Neural cell (in vitro differentiated cells): Measurements from ENCODE around the gene MIGA2. TPM values are rescaled to one million over a fixed set of nuclear protein-coding genes. Genes with fewer than 3 reads are reported as not detected.

ENCODE experiments used
- H2AFZ ChIP-seq: fragments of 200-600, 300-800 bp; sonication (generic), shearing (Covaris generic); 2 replicates; pipeline ENCODE4 v1.6.0; 2014; ENCODE audit warnings: low read depth, mild to moderate bottlenecking, antibody characterized with exemption, low read length, moderate library complexity
- H3F3A ChIP-seq: fragments of 200-600 bp; shearing (Covaris generic); 2 replicates; pipeline ENCODE4 v1.6.1; 2016; ENCODE audit warnings: mild to moderate bottlenecking, moderate library complexity, mixed read lengths, antibody characterized with exemption, low read length; ENCODE audit not compliant: insufficient read depth, poor library complexity, severe bottlenecking
- H3K27ac ChIP-seq: fragments of 200-600, 300-800 bp; sonication (generic), shearing (Covaris generic); 2 replicates; pipeline ENCODE4 v1.5.1; 2014; ENCODE audit warnings: mild to moderate bottlenecking, low read length, moderate library complexity
- H3K27me3 ChIP-seq: fragments of 300-800, 200-600 bp; sonication (generic), shearing (Covaris generic); 2 replicates; pipeline ENCODE4 v1.6.0; 2014; ENCODE audit warnings: mild to moderate bottlenecking, low read depth, low read length, moderate library complexity; ENCODE audit not compliant: insufficient read depth
- H3K36me3 ChIP-seq: fragments of 300-800, 200-600 bp; sonication (generic), shearing (Covaris generic); 2 replicates; pipeline ENCODE4 v1.5.1; 2014; ENCODE audit warnings: mild to moderate bottlenecking, antibody characterized with exemption, low read length, moderate library complexity; ENCODE audit not compliant: insufficient read depth
- H3K4me2 ChIP-seq: fragments of 300-800, 200-600 bp; sonication (generic), shearing (Covaris generic); 2 replicates; pipeline ENCODE4 v1.6.0; 2014; ENCODE audit warnings: mild to moderate bottlenecking, low read length
- H3K4me3 ChIP-seq: fragments of 300-800, 200-600 bp; sonication (generic), shearing (Covaris generic); 2 replicates; pipeline ENCODE4 v1.5.1; 2014; ENCODE audit warnings: mild to moderate bottlenecking, low read length, moderate library complexity
- H3K79me2 ChIP-seq: fragments of 200-600 bp; shearing (Covaris generic); replicated peaks from 2 replicates; pipeline ENCODE4 v1.6.0; 2014; ENCODE audit warnings: mild to moderate bottlenecking, low read length, moderate library complexity; ENCODE audit not compliant: insufficient read depth
- H3K9ac ChIP-seq: fragments of 300-800, 200-600 bp; sonication (generic), shearing (Covaris generic); 2 replicates; pipeline ENCODE4 v1.6.1; 2016; ENCODE audit warnings: mild to moderate bottlenecking, low read length, mixed read lengths
- H3K9me2 ChIP-seq: fragments of 200-600 bp; shearing (Covaris generic); 2 replicates; pipeline ENCODE4 v1.6.1; 2016; ENCODE audit warnings: mild to moderate bottlenecking, low read length, mixed read lengths; ENCODE audit not compliant: insufficient read depth
- H3K9me3 ChIP-seq: fragments of 200-600, 300-800 bp; sonication (generic), shearing (Covaris generic); 2 replicates; pipeline ENCODE4 v1.6.1; 2016; ENCODE audit warnings: mild to moderate bottlenecking, mixed run types, low read length, moderate library complexity, mixed read lengths
- H4K20me1 ChIP-seq: fragments of 200-600 bp; shearing (Covaris generic); 2 replicates; pipeline ENCODE4 v1.6.1; 2016; ENCODE audit warnings: mild to moderate bottlenecking, mixed run types; ENCODE audit not compliant: insufficient read depth
- CTCF ChIP-seq: fragments of 450-650 bp; IDR thresholded peaks from 2 replicates; pipeline ENCODE4 v1.5.1; 2014; ENCODE audit warnings: antibody characterized with exemption, mild to moderate bottlenecking, moderate library complexity; ENCODE audit not compliant: poor library complexity, severe bottlenecking
- EP300 ChIP-seq: fragments of 450-650 bp; conservative IDR thresholded peaks from 2 replicates; pipeline ENCODE4 v1.6.1; 2014; ENCODE audit warnings: antibody characterized with exemption, mild to moderate bottlenecking, moderate library complexity; ENCODE audit not compliant: poor library complexity, severe bottlenecking
- EZH2 ChIP-seq: fragments of 200-600, 300-800 bp; shearing (Covaris generic), sonication (generic); IDR thresholded peaks from 2 replicates; pipeline ENCODE4 v1.6.1; 2014; ENCODE audit warnings: antibody characterized with exemption, low read length, borderline replicate concordance, mild to moderate bottlenecking; ENCODE audit not compliant: insufficient read depth, poor library complexity, severe bottlenecking
- MXI1 ChIP-seq: fragments of 450-650 bp; conservative IDR thresholded peaks from 2 replicates; pipeline ENCODE4 v1.6.1; 2014; ENCODE audit warnings: antibody characterized with exemption, mild to moderate bottlenecking; ENCODE audit not compliant: poor library complexity, severe bottlenecking
- POLR2AphosphoS5 ChIP-seq: IDR thresholded peaks from 2 replicates; pipeline ENCODE4 v1.6.1; 2012
- RAD21 ChIP-seq: fragments of 450-650 bp; conservative IDR thresholded peaks from 2 replicates; pipeline ENCODE4 v1.6.1; 2014; ENCODE audit warnings: antibody characterized with exemption, mild to moderate bottlenecking, moderate library complexity
- REST ChIP-seq: IDR thresholded peaks from 2 replicates; pipeline ENCODE4 v1.6.1; 2012; ENCODE audit warnings: borderline replicate concordance
- SMC3 ChIP-seq: fragments of 450-650 bp; conservative IDR thresholded peaks from 2 replicates; pipeline ENCODE4 v1.6.1; 2014; ENCODE audit warnings: antibody characterized with exemption, mild to moderate bottlenecking, moderate library complexity; ENCODE audit not compliant: poor library complexity
- TAF1 ChIP-seq: IDR thresholded peaks from 2 replicates; pipeline ENCODE4 v1.6.1; 2012; ENCODE audit warnings: low read depth
- polyA plus RNA-seq: library from polyadenylated mRNA; depleted of rRNA; stranded (reverse); fragments of >200 nt; gene quantifications from 2 replicates; pipeline ENCODE4 v1.2.3, GENCODE V29; 2014

Gene MIGA2
- polyA plus RNA-seq, 1 donor from 2014 or later, result 42.4 TPM

- H3F3A ChIP-seq, result no peaks in the 10 kb centered on the region
- no peaks in the 10 kb centered on the region for H3K36me3 ChIP-seq
- H3K9ac ChIP-seq, result no peak overlapping the region
- no peaks in the 10 kb centered on the region for H3K9me3 ChIP-seq
- no peak overlapping the region for H3K4me3 ChIP-seq
- H3K4me2 ChIP-seq, result no peak overlapping the region
- peaks cover 15% of the 10 kb centered on the region for H3K79me2 ChIP-seq
- no peaks in the 10 kb centered on the region for H3K9me2 ChIP-seq
- H3K27me3 ChIP-seq, result no peaks in the 10 kb centered on the region
- no peak overlapping the region for H3K27ac ChIP-seq
- H4K20me1 ChIP-seq, result no peaks in the 10 kb centered on the region
- TF ChIP-seq REST, result no peak
- no peak for TF ChIP-seq CTCF
- no peak for TF ChIP-seq EZH2
- no peak for TF ChIP-seq RAD21
- no peak for TF ChIP-seq EP300
- no peak for TF ChIP-seq TAF1
- TF ChIP-seq MXI1, result no peak
- TF ChIP-seq SMC3, result no peak
- no peak for TF ChIP-seq POLR2AphosphoS5
- H2AFZ ChIP-seq, result no peak overlapping the region
These were observed 6.2 kb upstream of the MIGA2 start for GRCh38 chr9:129030191-129030590.

- no peak overlapping the region for H3K27ac ChIP-seq
These were observed 4.9 kb upstream of the MIGA2 start for GRCh38 chr9:129031514-129031913.

More at GRCh38 chr9:129031514-129031913, 4.9 kb upstream of the MIGA2 start:
- peaks cover 10% of the 10 kb centered on the region for H3K79me2 ChIP-seq
- H3K9me2 ChIP-seq, result no peaks in the 10 kb centered on the region
- no peak overlapping the region for H2AFZ ChIP-seq
- H3K9me3 ChIP-seq, result no peaks in the 10 kb centered on the region
- H3F3A ChIP-seq, result no peaks in the 10 kb centered on the region
- TF ChIP-seq CTCF (no peak), POLR2AphosphoS5 (no peak), MXI1 (no peak), EP300 (no peak), TAF1 (no peak), REST (no peak), SMC3 (no peak), RAD21 (no peak), EZH2 (no peak)
- no peak overlapping the region for H3K4me2 ChIP-seq
- no peaks in the 10 kb centered on the region for H3K27me3 ChIP-seq
- no peak overlapping the region for H3K4me3 ChIP-seq
- H3K36me3 ChIP-seq, result no peaks in the 10 kb centered on the region
- no peaks in the 10 kb centered on the region for H4K20me1 ChIP-seq
- H3K9ac ChIP-seq, result no peak overlapping the region
